Limb (tissue), 2 donors: ENCODE measurements around the gene CHST14.
"Not testable (repeated sequence)": the region's sequence is repeated elsewhere in the genome, so short reads cannot be mapped to it uniquely, and the experiment has no call there.

ENCODE experiments used
- DNase-seq, 2 donors: peaks; one replicate each; pipeline ENCODE4 v3.0.0-alpha.2; 2016; ENCODE audit errors: extremely low spot score in 2 of 2

CHST14 gene

GRCh38 chr15:40440743-40441564, 29.8 kb upstream of the CHST14 start, which contains the start of gene BAHD1:
Gene BAHD1, plus strand, starts transcription at chr15:40440953. Its CDS starts 17,512 bp downstream, at chr15:40458465.
- peak; percentile 95 to 98 for DNase-seq

- DNase-seq: peak in 1 of 2 donors; percentile 65
These were observed 28.9 kb upstream of the CHST14 start for GRCh38 chr15:40441565-40442531.

GRCh38 chr15:40443255-40443654, 27.5 kb upstream of the CHST14 start:
- no peak for DNase-seq

GRCh38 chr15:40443846-40444245, 26.9 kb upstream of the CHST14 start:
- DNase-seq: no peak

- no peak for DNase-seq
These were observed 26.0 kb upstream of the CHST14 start for GRCh38 chr15:40444736-40445135.

- no peak for DNase-seq
These were observed 25.3 kb upstream of the CHST14 start for GRCh38 chr15:40445421-40445922.

- no peak for DNase-seq
These were observed 24.6 kb upstream of the CHST14 start for GRCh38 chr15:40446144-40446543.

GRCh38 chr15:40448354-40448753, 22.4 kb upstream of the CHST14 start:
- DNase-seq: no peak

- no peak for DNase-seq
These were observed 21.5 kb upstream of the CHST14 start for GRCh38 chr15:40449275-40449674.

GRCh38 chr15:40450047-40450446, 20.7 kb upstream of the CHST14 start:
- DNase-seq: no peak

GRCh38 chr15:40451527-40452158, 19.1 kb upstream of the CHST14 start:
- DNase-seq: no peak

GRCh38 chr15:40452296-40453090, 18.3 kb upstream of the CHST14 start:
- DNase-seq: no peak

- DNase-seq: not testable (repeated sequence)
These were observed 16.8 kb upstream of the CHST14 start for GRCh38 chr15:40453941-40454340.

- no peak for DNase-seq
These were observed 15.8 kb upstream of the CHST14 start for GRCh38 chr15:40454904-40455391.

GRCh38 chr15:40456299-40456712, 14.5 kb upstream of the CHST14 start:
- no peak for DNase-seq

GRCh38 chr15:40456738-40457137, 14.0 kb upstream of the CHST14 start:
- DNase-seq: no peak

- no peak for DNase-seq
These were observed 12.1 kb upstream of the CHST14 start for GRCh38 chr15:40458495-40459371.

GRCh38 chr15:40459391-40460015, 11.3 kb upstream of the CHST14 start:
- DNase-seq: no peak

- no peak for DNase-seq
These were observed 10.4 kb upstream of the CHST14 start for GRCh38 chr15:40460404-40460803.
